ENCODE results near the gene PARP6.

DNA sequence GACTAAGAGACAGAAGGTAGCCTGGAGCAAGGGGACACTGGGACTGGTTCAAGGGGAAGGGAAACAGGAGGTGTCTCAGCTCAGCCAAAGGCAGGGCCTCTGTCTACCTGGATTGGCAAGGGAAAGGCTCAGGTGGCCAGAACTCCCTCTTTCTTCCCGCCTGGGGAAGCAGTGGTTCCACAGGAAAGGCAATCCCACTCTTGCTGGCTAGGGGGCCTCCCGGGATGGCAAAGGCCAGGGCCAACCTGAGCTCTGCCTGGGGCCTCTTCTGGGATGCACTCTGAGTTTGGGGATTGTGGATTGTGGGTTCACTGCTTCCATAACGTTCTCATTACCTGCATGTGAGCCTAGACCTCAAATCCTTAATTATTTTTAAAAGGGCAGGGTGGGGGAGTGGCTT is 13.0 kb upstream of the PARP6 start:
- TF ChIP-seq POLR2A (IDR thresholded peaks at IDR 0.05), result no peak
- TF ChIP-seq, protein P1, sequence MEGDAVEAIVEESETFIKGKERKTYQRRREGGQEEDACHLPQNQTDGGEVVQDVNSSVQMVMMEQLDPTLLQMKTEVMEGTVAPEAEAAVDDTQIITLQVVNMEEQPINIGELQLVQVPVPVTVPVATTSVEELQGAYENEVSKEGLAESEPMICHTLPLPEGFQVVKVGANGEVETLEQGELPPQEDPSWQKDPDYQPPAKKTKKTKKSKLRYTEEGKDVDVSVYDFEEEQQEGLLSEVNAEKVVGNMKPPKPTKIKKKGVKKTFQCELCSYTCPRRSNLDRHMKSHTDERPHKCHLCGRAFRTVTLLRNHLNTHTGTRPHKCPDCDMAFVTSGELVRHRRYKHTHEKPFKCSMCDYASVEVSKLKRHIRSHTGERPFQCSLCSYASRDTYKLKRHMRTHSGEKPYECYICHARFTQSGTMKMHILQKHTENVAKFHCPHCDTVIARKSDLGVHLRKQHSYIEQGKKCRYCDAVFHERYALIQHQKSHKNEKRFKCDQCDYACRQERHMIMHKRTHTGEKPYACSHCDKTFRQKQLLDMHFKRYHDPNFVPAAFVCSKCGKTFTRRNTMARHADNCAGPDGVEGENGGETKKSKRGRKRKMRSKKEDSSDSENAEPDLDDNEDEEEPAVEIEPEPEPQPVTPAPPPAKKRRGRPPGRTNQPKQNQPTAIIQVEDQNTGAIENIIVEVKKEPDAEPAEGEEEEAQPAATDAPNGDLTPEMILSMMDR (IDR thresholded peaks at IDR 0.05), result no peak
